VCaP (cell line): ENCODE data around the gene SGCA.

ENCODE experiments used
- H3K27ac ChIP-seq: fragments of 450-650 bp; 2 replicates; pipeline ENCODE4 v1.5.1; 2017
- CTCF ChIP-seq: fragments of 450-650 bp; conservative IDR thresholded peaks from 2 replicates; pipeline ENCODE4 v1.5.1; 2017; ENCODE audit warnings: mild to moderate bottlenecking, moderate library complexity

SGCA gene

GRCh38 chr17:50147841-50148225 lies 18.0 kb upstream of the SGCA start:
- TF ChIP-seq CTCF = no peak
- peak overlapping the region; percentile 86 for H3K27ac ChIP-seq

- no peak for TF ChIP-seq CTCF
- peak overlapping the region; percentile 86 for H3K27ac ChIP-seq
These were observed 17.3 kb upstream of the SGCA start for GRCh38 chr17:50148226-50149090.

GRCh38 chr17:50149091-50149416 lies 16.8 kb upstream of the SGCA start:
- no peak for TF ChIP-seq CTCF
- peak overlapping the region; percentile 86 for H3K27ac ChIP-seq

- TF ChIP-seq CTCF = peak; percentile 23
- H3K27ac ChIP-seq = peak overlapping the region; percentile 86
These were observed 16.1 kb upstream of the SGCA start for GRCh38 chr17:50149417-50150353.

- TF ChIP-seq CTCF = no peak
- H3K27ac ChIP-seq = peak within 1 kb of the TSS; percentile 86
These were observed 15.3 kb upstream of the SGCA start, which contains the start of gene PPP1R9B for GRCh38 chr17:50150354-50151040. TSS of gene PPP1R9B (minus strand) at chr17:50150677. CDS start at chr17:50150513, 164 bp downstream.

- H3K27ac ChIP-seq = peak overlapping the region; percentile 86
- TF ChIP-seq CTCF = peak; percentile 74
These were observed 14.5 kb upstream of the SGCA start for GRCh38 chr17:50151041-50151936.
